HEK293T (cell line): Measurements from ENCODE around the gene TIAM1.

ENCODE experiments used
- BHLHE40 ChIP-seq: fragments of 450-650 bp; IDR thresholded peaks from 2 replicates; pipeline ENCODE4 v1.6.1; 2016; ENCODE audit warnings: mild to moderate bottlenecking, moderate library complexity, borderline replicate concordance
- ELF4 ChIP-seq: fragments of 450-650 bp; IDR thresholded peaks from 2 replicates; pipeline ENCODE4 v1.6.1; 2017; ENCODE audit warnings: antibody characterized with exemption
- FOXK2 ChIP-seq: fragments of 450-650 bp; IDR thresholded peaks from 2 replicates; pipeline ENCODE4 v1.6.1; 2016; ENCODE audit warnings: mild to moderate bottlenecking
- PKNOX1 ChIP-seq: fragments of 450-650 bp; IDR thresholded peaks from 2 replicates; pipeline ENCODE4 v1.6.1; 2016
- SP1 ChIP-seq: fragments of 450-650 bp; IDR thresholded peaks from 2 replicates; pipeline ENCODE4 v1.6.1; 2017

- TF ChIP-seq SP1, result no peak
- no peak for TF ChIP-seq BHLHE40
- no peak for TF ChIP-seq PKNOX1
- TF ChIP-seq ELF4, result no peak
- TF ChIP-seq FOXK2, result no peak
Observed at GRCh38 chr21:31370893-31371544, 27.0 kb upstream of the TIAM1 start.
